GM19468 (cell line): ENCODE data around the gene GRAP2.
"Not testable (repeated sequence)": the region's sequence is repeated elsewhere in the genome, so short reads cannot be mapped to it uniquely, and the experiment has no call there.

ENCODE experiments used
- ATAC-seq: cut with Tn5 transposase; IDR thresholded peaks from one replicate; pipeline ENCODE4 v1.9.1; 2021; ENCODE audit warnings: mild to moderate bottlenecking, moderate library complexity, moderate number of reproducible peaks; ENCODE audit not compliant: unreplicated experiment; ENCODE audit errors: extremely low read depth

The GRAP2 gene

DNA sequence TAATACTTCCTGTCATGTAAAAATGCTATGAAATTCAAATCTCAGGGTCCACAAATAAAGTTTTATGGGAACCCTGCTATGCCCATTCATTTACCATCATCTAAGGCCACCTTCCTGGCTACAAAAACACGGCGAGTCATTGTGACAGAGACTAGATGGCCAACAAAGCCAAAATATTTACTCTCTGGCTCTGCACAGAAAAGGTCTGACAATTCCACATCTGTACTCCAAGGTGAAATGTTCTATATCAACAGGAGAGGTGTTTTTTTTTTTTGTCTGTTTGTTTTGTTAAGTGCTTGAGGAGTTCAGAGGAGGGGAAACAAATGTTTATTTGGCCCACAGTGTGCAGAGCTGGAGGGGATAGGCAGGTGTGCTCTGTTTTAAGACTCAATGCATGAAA lies 40.7 kb downstream of the GRAP2 start:
- ATAC-seq: no peak

DNA sequence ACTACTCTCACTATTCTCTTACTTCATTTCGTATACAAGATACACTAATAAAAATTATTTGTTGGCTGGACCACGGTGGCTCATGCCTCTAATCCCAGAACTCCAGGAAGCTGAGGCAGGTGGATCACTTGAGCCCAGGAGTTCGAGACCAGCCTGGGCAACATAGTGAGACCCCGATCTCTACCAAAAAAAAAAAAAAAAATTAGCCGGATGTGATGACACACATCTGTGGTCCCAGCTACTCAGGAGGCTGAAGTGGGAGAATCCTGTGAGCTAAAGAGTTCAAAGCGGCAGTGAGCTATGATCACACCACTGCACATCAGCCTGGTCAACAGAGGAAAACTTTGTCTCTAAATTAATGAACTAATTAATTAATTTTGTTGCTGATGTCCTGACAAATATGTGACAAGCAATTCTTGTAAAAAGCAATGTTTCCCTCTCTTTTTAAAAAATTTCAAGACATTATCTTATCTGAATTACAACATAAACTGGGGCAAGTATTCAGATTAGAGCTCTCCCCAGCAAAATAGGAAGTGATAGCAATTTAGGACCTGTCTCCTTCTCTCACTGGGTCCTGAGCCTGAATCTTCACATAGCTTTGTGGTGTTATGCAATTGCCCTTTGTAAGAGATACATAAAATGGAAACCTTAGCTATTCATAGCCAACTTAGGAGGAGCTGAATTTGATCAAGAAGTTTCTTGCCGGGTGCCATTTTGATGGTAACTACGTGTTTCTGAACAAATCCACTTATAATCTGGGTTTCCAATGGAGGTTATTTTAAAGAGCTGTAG lies 41.8 kb downstream of the GRAP2 start:
- no peak for ATAC-seq

DNA sequence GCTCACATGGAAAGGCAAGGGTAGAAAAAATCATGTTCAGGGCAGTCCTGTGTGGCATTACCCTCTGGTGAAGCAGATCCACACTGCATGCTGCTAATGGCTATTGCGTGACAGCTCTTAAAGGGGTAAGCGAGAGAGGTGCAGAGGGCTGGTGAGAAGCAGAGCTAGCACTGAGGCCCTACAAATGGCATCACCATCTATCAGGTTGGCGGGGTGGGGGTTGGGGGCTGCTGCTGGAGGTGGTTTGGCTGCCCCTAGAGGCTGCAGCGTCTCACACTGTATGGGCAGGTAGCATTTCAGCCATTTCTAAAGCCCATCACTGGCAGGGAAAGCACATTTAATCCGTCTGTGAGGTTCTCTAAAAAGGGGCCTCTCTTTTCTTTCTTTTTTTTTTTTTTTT lies 42.5 kb downstream of the GRAP2 start:
- no peak for ATAC-seq

DNA sequence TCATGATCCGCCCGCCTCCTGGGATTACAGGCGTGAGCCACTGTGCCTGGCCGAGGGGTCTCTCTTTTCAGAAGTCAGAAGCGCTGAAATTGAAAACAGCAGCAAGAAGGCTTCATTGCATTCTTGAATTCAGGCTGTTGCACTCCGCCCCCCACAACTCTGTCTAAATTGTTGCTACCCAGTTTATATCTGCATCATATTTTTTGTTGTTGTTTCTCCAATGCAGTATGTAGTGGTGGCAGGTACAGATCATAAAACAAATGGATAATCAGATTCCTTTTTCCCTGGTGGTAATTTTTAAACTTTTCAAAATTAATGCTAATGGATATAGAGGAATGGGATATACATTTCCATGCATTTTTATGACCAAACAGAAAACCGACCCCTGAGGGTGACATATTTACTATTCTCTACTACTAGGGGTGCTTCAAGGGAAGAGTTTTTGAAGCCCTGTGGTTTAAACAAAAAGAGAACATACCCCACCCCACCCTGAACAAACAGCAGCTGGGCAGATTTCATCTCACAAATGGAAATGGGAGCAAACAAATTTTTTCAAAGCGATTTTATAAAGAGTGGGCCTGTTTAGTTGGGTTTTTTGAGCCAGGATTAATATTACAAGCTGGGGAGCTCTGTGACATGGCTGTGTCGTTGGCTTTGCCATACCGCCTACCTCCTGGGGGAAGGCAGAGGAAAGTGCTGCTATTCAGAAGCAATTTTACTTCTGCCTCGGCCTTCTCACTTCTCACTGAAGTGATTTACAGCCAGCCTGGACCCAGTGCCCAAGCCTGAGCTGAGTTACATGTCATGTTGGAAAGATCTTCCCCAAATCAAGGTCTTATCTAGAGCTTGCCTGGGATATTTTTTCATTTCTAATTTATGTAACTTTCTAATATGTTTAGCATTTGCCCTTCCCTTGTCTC lies 43.3 kb downstream of the GRAP2 start:
- ATAC-seq: no peak

DNA sequence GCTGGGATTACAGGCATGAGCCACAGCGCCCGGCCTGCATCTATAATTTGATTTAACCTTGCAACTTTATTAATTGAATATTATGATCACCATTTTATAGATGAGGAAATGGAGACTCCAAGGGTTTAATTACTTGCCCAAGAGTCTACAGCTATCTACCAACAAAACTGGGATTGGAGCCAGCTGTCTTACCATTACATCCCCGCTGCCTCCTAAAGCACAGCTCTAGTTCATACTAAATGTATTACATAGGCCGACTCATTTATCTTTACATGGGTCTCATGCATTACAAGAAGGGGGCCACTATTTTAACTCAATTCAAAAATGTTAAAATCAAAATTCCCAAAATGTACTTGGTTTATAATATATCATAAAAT lies 45.2 kb downstream of the GRAP2 start:
- no peak for ATAC-seq

DNA sequence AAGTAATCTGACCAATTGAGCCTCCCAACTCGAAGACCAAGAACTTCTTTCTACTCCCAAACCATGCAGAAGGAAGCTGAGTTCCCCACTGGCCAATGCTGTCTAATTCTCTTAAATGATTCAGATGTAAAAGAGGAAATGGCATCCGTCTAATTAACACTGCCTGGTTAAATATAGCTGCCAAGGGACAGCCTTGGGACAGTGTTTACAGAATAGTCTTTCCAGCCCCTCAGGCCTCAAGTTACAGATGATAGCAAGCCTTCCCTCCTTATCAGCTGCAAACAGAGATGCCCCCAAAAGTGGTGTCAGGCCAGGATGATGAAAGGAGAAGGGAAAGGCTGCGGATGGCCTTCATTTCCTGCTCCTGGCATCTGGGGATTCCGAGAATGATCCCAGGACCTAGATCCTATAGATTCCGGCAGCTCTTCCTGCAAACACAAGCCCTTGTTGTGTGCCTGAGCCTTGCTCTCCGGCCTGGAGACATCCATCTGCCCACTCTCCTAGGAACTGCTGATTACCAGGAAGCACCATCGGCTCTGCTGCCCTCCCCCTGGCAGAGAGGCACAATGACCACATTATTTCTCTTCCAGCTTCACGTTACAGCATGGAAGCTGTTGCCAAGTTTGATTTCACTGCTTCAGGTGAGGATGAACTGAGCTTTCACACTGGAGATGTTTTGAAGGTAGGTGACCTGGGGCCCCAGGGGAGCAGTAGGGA lies 45.8 kb downstream of the GRAP2 start:
- ATAC-seq: no peak

DNA sequence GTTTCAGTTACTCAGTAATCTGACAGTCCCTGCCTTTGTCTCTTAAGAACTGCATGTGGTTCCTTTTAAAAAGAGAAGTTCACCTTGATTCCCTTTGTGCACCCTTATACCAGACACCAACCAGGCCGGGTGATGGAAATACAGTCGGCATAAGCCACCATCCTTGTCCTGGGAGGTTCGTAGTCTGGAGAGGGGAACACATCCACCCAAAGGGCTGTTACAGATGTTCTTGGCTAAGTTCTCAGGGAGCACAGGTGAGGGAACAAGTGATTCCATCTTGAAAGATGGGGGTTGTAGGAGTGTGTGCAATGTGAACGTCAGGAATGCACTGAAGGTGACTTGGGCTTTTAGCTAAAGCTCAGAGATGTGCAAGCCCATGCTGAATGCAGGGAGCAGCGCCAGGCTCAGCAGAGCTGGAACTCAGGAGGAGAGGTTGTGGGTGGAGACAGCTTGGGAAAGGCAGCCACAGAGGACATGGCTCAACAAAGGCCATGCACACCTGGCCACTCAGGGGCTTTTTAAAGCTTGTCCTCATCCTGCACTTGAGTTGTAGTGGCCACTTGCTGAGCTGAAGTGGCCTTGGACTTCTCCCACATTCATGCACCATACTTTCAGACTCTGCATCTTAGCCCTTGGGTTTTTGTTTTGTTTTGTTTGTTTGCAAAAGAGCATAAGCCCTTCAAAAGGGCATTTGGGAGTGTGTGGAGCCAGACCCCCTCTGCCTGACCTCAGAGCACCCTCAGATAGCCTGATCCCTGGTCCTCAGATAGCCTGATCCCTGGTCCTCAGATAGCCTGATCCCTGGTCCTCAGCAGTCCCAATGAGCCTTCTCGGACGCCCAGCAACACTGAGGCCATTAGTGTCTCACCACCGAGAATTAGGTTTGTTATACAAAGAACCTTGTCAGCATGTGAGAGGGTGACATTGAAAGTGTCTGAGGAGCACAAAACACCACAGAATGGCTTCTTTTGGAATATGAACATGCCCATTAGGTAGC lies 46.6 kb downstream of the GRAP2 start:
- ATAC-seq: no peak

DNA sequence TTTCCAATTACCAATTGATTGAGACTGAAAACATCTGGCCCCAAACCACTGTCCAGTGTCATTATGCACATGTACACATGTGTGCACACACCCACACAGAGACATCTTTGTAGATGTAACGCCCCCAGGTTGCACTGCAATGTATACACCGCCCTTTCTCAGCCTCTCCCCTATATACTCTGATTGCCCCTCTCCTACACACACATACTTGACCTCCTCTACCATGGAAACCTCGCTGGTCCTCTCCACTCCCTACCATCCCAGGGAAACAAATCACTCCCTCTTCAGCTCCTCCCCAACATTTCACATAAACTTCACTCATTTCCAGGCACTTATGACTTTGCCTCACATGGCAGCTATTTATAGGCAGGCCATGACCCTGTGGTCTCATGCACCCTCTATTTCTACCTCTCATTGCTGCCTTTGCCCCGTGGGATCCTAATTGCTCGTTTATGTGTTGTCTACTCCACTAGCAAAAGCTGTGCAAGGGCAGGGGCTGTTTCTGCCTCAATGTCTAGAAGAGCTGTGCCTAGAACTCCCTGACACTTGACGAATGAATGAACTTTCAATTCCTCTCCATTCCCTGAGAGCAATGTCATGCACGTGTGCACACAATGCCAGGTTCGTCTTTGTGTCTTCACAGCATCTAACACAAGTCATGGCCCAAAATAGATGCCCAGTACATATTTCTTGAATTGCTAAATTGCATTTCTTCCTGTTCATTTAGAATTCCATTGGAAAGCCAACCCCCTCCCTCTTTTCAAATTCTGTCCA lies 49.3 kb downstream of the GRAP2 start:
- no peak for ATAC-seq

DNA sequence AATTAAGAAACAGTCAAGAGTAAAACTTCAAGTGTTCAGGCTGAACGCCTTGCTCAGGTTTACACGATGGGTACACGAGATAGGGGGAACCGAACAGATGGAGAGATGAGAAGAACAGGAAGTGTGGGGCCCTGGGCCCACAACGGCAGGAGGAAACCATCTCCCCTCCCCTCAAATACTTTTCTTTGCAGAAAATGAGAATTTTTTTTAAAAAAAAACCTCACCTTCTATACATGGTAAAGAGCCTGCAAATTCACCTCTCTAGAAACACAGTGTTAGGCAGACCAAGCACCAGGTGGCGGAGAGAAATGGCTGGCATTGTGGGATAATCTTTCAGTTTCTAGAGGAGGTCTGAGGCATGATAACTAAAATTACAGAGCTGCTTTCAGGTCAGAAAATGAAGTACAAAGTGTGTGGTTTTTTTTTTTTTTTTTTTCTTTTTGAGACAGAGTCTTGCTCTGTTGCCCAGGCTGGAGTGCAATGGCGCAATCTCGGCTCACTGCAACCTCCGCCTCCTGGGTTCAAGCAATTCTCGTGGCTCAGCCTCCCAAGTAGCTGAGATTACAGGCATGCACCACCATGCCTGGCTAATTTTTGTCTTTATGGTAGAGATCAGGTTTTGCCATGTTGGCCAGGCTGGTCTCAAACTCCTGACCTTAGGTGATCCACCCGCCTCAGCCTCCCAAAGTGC lies 50.9 kb downstream of the GRAP2 start:
- not testable (repeated sequence) for ATAC-seq

DNA sequence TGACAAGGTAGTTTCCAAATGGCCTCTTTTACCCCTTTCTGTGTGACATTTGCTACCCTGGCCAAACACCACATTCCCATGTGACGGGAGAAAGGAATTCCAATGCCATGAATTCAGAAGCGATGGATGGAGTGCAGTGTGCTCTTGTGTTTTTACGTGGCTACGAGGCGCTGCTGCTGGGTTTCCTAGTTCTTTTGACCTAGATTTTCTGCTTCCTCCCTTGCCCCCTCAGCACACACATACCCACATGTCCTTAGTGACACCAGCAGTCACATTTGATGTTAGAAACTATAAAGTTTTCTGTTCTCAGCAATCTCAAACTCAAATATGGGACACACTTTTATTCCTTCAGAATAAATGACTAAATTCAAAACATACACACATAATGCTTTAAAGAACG lies 51.5 kb downstream of the GRAP2 start:
- no peak for ATAC-seq

DNA sequence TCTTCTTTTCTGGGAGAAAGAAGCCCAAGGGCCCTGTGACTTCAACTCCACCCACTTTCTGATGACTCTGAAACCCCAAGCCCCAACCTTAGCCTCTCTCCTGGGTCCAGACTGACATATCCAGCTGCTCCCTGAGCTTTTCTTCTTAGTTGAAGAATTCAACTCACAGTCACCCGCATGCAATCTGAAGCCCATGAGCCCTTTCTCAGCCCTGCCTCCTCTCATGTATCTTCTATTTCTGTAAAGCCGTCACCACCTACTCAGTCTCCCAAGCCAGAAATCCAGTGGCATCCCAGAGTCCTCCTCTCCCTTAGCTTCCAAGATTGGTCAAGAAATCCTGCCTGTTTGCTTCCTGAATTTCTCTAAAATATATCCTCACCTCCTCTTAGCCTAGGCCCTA lies 52.2 kb downstream of the GRAP2 start:
- no peak for ATAC-seq

DNA sequence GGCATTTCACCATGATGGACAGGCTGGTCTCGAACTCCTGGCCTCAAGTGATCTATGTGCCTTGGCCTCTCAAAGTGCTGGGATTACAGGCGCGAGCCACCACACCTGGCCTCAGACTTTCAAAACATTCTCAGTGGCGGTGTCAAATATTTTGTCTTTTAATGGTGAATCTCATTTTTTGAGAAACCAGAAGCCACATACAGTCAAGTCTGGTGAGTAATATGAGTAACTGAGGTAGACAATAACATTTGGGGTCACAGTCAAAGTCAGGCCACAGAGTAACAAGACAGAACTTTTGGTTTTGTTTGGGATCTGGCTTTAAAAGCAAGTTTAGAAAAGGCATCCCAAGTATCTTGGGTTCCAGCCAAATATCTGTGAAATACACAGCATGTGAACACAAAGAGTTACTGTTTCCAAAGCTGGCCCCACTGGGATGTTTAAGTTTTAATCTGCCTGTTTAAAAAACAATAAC lies 53.7 kb downstream of the GRAP2 start:
- no peak for ATAC-seq

DNA sequence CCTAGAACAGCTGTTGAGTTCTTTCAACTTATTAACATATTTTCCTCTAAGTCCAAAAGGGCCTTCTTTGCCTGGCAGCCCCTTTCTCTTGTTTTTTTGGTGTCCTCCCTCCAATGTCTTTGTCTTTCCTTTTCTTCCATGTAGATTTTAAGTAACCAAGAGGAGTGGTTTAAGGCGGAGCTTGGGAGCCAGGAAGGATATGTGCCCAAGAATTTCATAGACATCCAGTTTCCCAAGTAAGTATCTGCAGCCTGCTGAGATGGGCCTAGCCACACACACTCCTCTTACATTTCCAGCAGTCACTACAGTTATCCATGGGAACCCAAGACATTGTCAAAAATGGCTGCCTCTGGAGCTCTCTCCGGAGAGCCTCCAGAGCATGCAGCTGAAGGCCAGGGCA lies 54.8 kb downstream of the GRAP2 start:
- no peak for ATAC-seq

DNA sequence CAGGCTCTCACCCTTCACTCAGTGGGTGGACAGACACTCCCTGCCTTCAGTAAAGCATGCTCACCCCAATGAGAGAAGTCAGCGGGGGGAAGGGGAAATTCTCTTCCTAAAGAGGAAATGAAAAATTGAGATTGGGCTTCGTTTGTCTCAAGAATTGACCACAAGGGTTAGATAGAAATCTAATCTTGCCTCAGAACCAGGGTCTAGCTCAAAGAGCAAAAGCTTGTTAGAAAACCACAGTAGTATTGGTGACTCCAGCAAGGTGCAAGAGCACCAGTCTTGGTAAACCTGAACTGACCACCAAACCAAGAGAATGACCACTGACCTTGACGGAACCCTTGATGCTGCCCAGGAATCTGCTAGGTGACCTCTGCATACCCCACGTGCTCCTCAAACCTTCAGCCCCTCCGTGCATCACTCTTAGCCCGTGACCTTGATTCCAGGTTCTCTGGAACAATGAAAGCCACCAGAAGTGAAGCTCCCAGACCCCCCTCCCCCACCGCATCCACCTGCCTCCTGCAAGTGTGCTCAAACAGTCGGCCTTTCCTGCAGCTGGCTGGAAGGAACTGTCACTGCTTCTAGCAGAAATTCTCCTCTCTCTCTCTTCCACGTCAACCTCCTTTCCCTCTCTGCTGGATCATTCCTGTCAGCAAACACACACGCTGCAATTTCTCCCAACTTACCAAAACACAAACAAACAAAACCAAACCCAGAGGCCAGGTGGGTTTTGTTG lies 56.2 kb downstream of the GRAP2 start:
- ATAC-seq: no peak

DNA sequence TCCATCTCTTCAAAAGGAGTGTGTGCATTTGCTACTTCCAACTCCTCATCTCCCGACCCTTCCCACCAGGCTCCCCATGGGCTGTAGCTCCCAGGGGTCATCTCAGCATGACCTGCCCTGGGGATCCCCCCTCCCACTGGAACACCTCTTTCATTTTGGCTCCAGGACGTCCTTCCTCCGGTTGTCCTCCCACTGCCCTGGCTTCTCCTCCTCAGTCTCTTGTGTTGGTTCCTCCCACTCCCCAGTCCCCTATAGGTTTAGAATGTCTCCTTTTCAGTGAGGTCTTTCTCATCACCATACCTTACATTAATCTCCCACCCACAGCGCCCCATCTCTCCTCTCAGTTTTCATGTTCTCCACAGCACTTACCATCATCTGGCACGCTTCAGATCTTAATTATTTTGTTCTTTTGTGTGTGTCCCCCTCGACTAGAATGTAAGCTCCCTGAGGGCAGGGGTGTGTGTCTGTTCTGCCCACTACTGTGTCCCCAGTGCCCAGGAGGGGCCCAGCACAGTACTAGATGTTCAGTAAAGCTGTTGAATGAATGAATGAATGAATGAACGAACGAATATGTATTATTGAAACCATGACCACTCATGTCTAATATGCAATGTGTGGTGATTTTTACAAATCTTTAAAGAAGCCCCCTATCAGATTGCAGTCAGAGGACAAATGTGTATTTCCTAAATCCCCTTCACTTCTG lies 57.3 kb downstream of the GRAP2 start:
- no peak for ATAC-seq

DNA sequence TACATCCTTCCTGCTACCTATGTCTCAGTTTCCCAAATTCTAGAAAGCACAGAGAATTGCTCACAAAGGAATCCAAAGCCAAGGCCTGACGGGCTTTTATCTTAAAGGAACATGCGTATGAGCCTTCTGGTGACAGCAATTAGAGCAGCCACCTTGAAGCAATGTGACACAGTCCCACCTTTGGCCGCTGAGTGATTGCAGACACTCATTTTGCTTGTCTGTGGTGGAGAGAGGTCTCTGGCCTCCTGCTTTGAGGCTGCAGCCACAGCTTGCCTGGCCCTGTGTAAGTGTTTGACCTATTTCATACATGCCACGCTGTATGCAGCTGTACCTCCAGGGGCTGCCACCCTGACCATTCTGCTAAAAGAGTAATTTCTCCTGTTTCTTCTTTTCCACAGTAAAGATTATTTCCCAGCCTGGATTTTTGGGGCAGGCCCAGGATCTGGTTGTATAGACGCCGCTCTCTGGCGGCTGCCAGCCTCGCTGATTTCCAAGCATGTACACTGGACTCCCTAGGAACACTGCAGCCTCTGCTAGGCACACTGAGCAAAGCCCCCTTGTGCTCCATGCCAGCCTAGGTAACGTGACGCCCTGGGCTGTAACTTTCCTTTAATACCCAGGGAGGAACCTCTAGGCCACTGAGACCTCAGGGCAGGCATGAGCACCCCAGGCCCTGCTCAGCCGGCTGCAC lies 58.2 kb downstream of the GRAP2 start:
- ATAC-seq: no peak
